Panc1 (cell line): Measurements from ENCODE around the gene TMEM132C. TPM values are rescaled to one million over a fixed set of nuclear protein-coding genes. Genes with fewer than 3 reads are reported as not detected.

ENCODE experiments used
- ATAC-seq: fragments of 200-7000 bp; cut with Tn5 transposase; 2 replicates; pipeline ENCODE4 v1.9.1; 2020; ENCODE audit warnings: mild to moderate bottlenecking, moderate library complexity
- BruUV-seq: library from RNA; stranded (reverse); fragments of 400-500 nt; replicated peaks from 2 replicates; lab custom pipeline; 2021; lab: Mats Ljungman, UMichigan
- CTCF ChIA-PET: fragments of 300-600 bp; sonication (Branson Sonifier 250); formaldehyde crosslinking; loops from one replicate; lab custom pipeline; 2022; ENCODE audit warnings: antibody characterized with exemption; lab: Charles Lee
- POLR2A ChIA-PET: fragments of 300-600 bp; sonication (Branson Sonifier 250); formaldehyde crosslinking; loops from one replicate; lab custom pipeline; 2022; ENCODE audit warnings: antibody characterized with exemption; lab: Charles Lee
- DNase-seq: peaks from one replicate; pipeline ENCODE4 v3.0.0-alpha.2; 2010; ENCODE audit warnings: low read depth, low spot score
- H3K27ac ChIP-seq: 2 replicates; pipeline ENCODE4 v1.5.1; 2011; ENCODE audit warnings: mild to moderate bottlenecking, low read length, inconsistent platforms
- H3K27me3 ChIP-seq: fragments of 200-500 bp; sonication (Bioruptor generic); 2 replicates; pipeline ENCODE4 v1.6.0; 2014; ENCODE audit warnings: low read length, inconsistent platforms; ENCODE audit not compliant: control insufficient read depth, insufficient read depth
- H3K36me3 ChIP-seq: fragments of 200-500 bp; sonication (Bioruptor generic); 2 replicates; pipeline ENCODE4 v1.5.1; 2014; ENCODE audit warnings: inconsistent platforms, mild to moderate bottlenecking, low read length, moderate library complexity; ENCODE audit not compliant: control insufficient read depth, insufficient read depth
- H3K4me1 ChIP-seq: 2 replicates; pipeline ENCODE4 v1.5.1; 2011; ENCODE audit warnings: inconsistent platforms, mild to moderate bottlenecking, low read length, moderate library complexity; ENCODE audit not compliant: control insufficient read depth, insufficient read depth
- H3K4me3 ChIP-seq, 2 experiments: 2 replicates each; pipeline ENCODE4 v1.5.1; 2011 to 2012; ENCODE audit warnings: low read depth in 2 of 2, low read length in 2 of 2, mild to moderate bottlenecking in 2 of 2, inconsistent platforms in 1 of 2, moderate library complexity in 1 of 2
- H3K9me3 ChIP-seq: fragments of 200-500 bp; sonication (Bioruptor generic); 2 replicates; pipeline ENCODE4 v1.5.1; 2014; ENCODE audit warnings: low read depth, mild to moderate bottlenecking, inconsistent platforms, low read length, moderate library complexity; ENCODE audit not compliant: control insufficient read depth, insufficient read depth
- POLR2AphosphoS5 ChIP-seq: IDR thresholded peaks from 2 replicates; pipeline ENCODE4 v1.6.1; 2012; ENCODE audit warnings: mild to moderate bottlenecking, low read depth, low read length, moderate library complexity
- REST ChIP-seq, 2 experiments: IDR thresholded peaks; 2 replicates each; pipeline ENCODE4 v1.6.1; 2011 to 2012; ENCODE audit warnings: low read depth in 2 of 2, control low read depth in 1 of 2, low read length in 1 of 2, mild to moderate bottlenecking in 1 of 2, moderate library complexity in 1 of 2; ENCODE audit not compliant: insufficient read depth in 1 of 2
- SIN3A ChIP-seq: IDR thresholded peaks from 2 replicates; pipeline ENCODE4 v1.6.1; 2012; ENCODE audit warnings: low read depth, mild to moderate bottlenecking, low read length, moderate library complexity, borderline replicate concordance; ENCODE audit not compliant: insufficient read depth
- TCF7L2 ChIP-seq: IDR thresholded peaks from 2 replicates; pipeline ENCODE4 v1.6.1; 2011; ENCODE audit warnings: mild to moderate bottlenecking, low read depth, low read length, inconsistent platforms
- in situ Hi-C: cut with HindIII; loops from 2 replicates; pipeline ENCODE4 v1.10.0; 2016; ENCODE audit warnings: low sequenced_read_pairs, low pct_unique_long_range_greater_than_20kb
- intact Hi-C: fragments of 100-400 bp; cut with micrococcal nuclease; formaldehyde crosslinking; loops from one replicate; pipeline ENCODE4 v1.10.0; 2022; ENCODE audit not compliant: unreplicated experiment
- total RNA-seq: library from RNA; stranded (reverse); gene quantifications from one replicate; pipeline ENCODE4 v1.2.1, GENCODE V29; 2021; ENCODE audit not compliant: unreplicated experiment
- TF ChIP-seq, protein P1 (sequence below): fragments of 450-650 bp; IDR thresholded peaks from 2 replicates; pipeline ENCODE4 v1.5.1; 2017; ENCODE audit warnings: mild to moderate bottlenecking

Gene TMEM132C
- total RNA-seq, 1 experiment from 2014 or later, result not detected

- H3K27me3 ChIP-seq, result no peaks in the 10 kb centered on the region
- CTCF ChIA-PET, result no interaction called here
- BruUV-seq, result no TSS peak
- no peak overlapping the region for H3K27ac ChIP-seq
- no peaks in the 10 kb centered on the region for H3K36me3 ChIP-seq
- no peak for ATAC-seq
- POLR2A ChIA-PET, result no interaction called here
- no peak for DNase-seq
- H3K9me3 ChIP-seq, result no peaks in the 10 kb centered on the region
- no peaks in the 10 kb centered on the region for H3K4me1 ChIP-seq
- no peak overlapping the region for H3K4me3 ChIP-seq
- in situ Hi-C loops (no loop called here), intact Hi-C loops (no loop called here)
- TF ChIP-seq TCF7L2 (no peak), SIN3A (no peak), POLR2AphosphoS5 (no peak), REST (IDR thresholded peaks at IDR 0.05; ENCODE audit: insufficient read depth in 1 of 2, low read depth in 2 of 2, low read length in 1 of 2) (no peak)
- TF ChIP-seq, protein P1, sequence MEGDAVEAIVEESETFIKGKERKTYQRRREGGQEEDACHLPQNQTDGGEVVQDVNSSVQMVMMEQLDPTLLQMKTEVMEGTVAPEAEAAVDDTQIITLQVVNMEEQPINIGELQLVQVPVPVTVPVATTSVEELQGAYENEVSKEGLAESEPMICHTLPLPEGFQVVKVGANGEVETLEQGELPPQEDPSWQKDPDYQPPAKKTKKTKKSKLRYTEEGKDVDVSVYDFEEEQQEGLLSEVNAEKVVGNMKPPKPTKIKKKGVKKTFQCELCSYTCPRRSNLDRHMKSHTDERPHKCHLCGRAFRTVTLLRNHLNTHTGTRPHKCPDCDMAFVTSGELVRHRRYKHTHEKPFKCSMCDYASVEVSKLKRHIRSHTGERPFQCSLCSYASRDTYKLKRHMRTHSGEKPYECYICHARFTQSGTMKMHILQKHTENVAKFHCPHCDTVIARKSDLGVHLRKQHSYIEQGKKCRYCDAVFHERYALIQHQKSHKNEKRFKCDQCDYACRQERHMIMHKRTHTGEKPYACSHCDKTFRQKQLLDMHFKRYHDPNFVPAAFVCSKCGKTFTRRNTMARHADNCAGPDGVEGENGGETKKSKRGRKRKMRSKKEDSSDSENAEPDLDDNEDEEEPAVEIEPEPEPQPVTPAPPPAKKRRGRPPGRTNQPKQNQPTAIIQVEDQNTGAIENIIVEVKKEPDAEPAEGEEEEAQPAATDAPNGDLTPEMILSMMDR, result no peak
These were observed 305.2 kb downstream of the TMEM132C start for GRCh38 chr12:128571906-128572810.

DNA sequence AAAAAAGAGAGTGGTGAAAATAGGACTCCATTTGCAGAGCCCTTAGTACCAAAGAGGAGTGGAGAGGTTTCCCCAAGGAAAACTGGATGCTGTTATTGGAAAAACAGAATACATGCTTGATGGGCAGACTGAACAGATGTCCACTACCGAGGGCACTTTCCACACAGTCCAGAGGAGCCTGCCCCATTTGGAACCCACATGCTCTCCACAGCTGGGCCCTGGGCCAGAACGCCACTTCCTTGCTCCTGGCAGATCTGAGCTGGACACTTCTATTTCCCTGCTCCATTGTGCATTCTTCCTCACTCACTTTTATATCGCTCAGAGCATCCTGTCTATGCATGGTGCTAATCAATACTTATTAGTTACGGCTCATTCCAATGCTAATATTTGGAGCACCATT lies 306.9 kb downstream of the TMEM132C start:
- no peaks in the 10 kb centered on the region for H3K9me3 ChIP-seq
- H3K4me3 ChIP-seq, result no peak overlapping the region
- no peaks in the 10 kb centered on the region for H3K4me1 ChIP-seq
- ChIA-PET CTCF (no interaction called here), POLR2A (no interaction called here)
- intact Hi-C loops (no loop called here), in situ Hi-C loops (no loop called here)
- H3K36me3 ChIP-seq, result no peaks in the 10 kb centered on the region
- no peaks in the 10 kb centered on the region for H3K27me3 ChIP-seq
- no peak for TF ChIP-seq SIN3A
- no TSS peak for BruUV-seq
- H3K27ac ChIP-seq, result no peak overlapping the region
- ATAC-seq, result no peak
- no peak for DNase-seq

- in situ Hi-C loops (no loop called here), intact Hi-C loops (no loop called here)
- TF ChIP-seq SIN3A (no peak), REST (IDR thresholded peaks at IDR 0.05; ENCODE audit: insufficient read depth in 1 of 2, low read depth in 2 of 2, low read length in 1 of 2) (no peak), TCF7L2 (no peak), POLR2AphosphoS5 (no peak)
- TF ChIP-seq, protein P1, result no peak
- DNase-seq (no peak), ATAC-seq (no peak)
- ChIA-PET POLR2A (no interaction called here), CTCF (no interaction called here)
- H3K27me3 ChIP-seq, result no peaks in the 10 kb centered on the region
- no peak overlapping the region for H3K4me3 ChIP-seq
- H3K27ac ChIP-seq, result no peak overlapping the region
- H3K36me3 ChIP-seq, result no peaks in the 10 kb centered on the region
- H3K9me3 ChIP-seq, result no peaks in the 10 kb centered on the region
- H3K4me1 ChIP-seq, result no peaks in the 10 kb centered on the region
- BruUV-seq, result no TSS peak
These were observed 311.1 kb downstream of the TMEM132C start for GRCh38 chr12:128578045-128578444.
